Lower leg skin (tissue), 3 donors: ENCODE measurements around the gene SLC38A6.

Experiments
- POLR2A ChIP-seq, 2 donors: fragments of 450-650 bp; IDR thresholded peaks; one replicate each; pipeline ENCODE4 v1.6.1; 2016 to 2017; ENCODE audit warnings: antibody characterized with exemption in 2 of 2, mild to moderate bottlenecking in 1 of 2, moderate library complexity in 1 of 2
- TF ChIP-seq, protein P1 (sequence below), 3 donors: fragments of 450-650 bp; IDR thresholded peaks; one replicate each; pipeline ENCODE4 v1.5.1; 2016; ENCODE audit warnings: antibody characterized with exemption in 3 of 3, mild to moderate bottlenecking in 3 of 3, moderate library complexity in 2 of 3

DNA sequence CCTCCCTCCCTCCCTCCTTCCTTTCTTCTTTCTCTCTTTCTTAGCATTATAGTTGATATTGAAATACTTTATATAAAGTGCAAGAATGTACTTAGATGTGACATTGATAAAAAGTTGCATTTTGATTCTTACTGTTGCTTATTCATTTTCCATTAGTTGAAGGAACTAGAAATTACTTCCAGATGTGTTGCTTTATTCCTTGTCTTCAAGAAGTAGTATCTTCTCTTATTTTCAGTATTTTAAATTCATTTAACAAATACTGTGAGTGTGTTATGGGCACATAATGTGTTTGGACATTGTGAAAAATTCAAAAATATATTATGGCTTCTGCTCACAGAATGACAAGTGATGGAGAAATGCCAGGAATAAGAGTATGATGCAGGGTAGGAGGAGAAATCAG is 45.7 kb upstream of the SLC38A6 start:
- TF ChIP-seq, protein P1, sequence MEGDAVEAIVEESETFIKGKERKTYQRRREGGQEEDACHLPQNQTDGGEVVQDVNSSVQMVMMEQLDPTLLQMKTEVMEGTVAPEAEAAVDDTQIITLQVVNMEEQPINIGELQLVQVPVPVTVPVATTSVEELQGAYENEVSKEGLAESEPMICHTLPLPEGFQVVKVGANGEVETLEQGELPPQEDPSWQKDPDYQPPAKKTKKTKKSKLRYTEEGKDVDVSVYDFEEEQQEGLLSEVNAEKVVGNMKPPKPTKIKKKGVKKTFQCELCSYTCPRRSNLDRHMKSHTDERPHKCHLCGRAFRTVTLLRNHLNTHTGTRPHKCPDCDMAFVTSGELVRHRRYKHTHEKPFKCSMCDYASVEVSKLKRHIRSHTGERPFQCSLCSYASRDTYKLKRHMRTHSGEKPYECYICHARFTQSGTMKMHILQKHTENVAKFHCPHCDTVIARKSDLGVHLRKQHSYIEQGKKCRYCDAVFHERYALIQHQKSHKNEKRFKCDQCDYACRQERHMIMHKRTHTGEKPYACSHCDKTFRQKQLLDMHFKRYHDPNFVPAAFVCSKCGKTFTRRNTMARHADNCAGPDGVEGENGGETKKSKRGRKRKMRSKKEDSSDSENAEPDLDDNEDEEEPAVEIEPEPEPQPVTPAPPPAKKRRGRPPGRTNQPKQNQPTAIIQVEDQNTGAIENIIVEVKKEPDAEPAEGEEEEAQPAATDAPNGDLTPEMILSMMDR (IDR thresholded peaks at IDR 0.05), result no peak
- no peak for TF ChIP-seq POLR2A (IDR thresholded peaks at IDR 0.05)
